NT2/D1 (cell line): ENCODE results near the gene MKRN1.
A peak's percentile ranks its signal among the peaks of the same experiment; 100 is the strongest.

Source experiments
- DNase-seq: peaks from one replicate; pipeline ENCODE4 v3.0.0-alpha.2; 2011; ENCODE audit warnings: low read depth, low spot score
- H3K27me3 ChIP-seq: 2 replicates; pipeline ENCODE4 v1.6.0; 2011; ENCODE audit warnings: mild to moderate bottlenecking; ENCODE audit not compliant: insufficient read length, insufficient read depth
- H3K36me3 ChIP-seq: 2 replicates; pipeline ENCODE4 v1.6.1; 2011; ENCODE audit warnings: mild to moderate bottlenecking, low read length, mixed read lengths; ENCODE audit not compliant: insufficient read depth, insufficient read length
- H3K4me1 ChIP-seq: 2 replicates; pipeline ENCODE4 v1.5.1; 2011; ENCODE audit not compliant: insufficient read depth, insufficient read length
- H3K4me3 ChIP-seq: 2 replicates; pipeline ENCODE4 v1.5.1; 2011; ENCODE audit warnings: low read depth; ENCODE audit not compliant: insufficient read length
- H3K9ac ChIP-seq: 2 replicates; pipeline ENCODE4 v1.6.0; 2011; ENCODE audit warnings: low read depth; ENCODE audit not compliant: insufficient read length
- H3K9me3 ChIP-seq: 2 replicates; pipeline ENCODE4 v1.5.1; 2011; ENCODE audit warnings: mild to moderate bottlenecking, low read length; ENCODE audit not compliant: insufficient read depth
- SUZ12 ChIP-seq: IDR thresholded peaks from 2 replicates; pipeline ENCODE4 v1.6.1; 2011; ENCODE audit not compliant: insufficient read length, insufficient read depth; ENCODE audit errors: extremely low read depth
- YY1 ChIP-seq: IDR thresholded peaks from 2 replicates; pipeline ENCODE4 v1.6.1; 2011; ENCODE audit not compliant: insufficient read length, insufficient read depth
- ZNF274 ChIP-seq: IDR thresholded peaks from 2 replicates; pipeline ENCODE4 v1.6.1; 2011; ENCODE audit warnings: mild to moderate bottlenecking, low read depth, low read length

MKRN1 gene

GRCh38 chr7:140479062-140479738, at the start of gene MKRN1:
Gene MKRN1 (minus strand): TSS chr7:140479505. CDS start chr7:140479344, 161 bp downstream.
- H3K36me3 ChIP-seq = peaks cover 4% of the 10 kb centered on the region
- H3K4me3 ChIP-seq = peak within 1 kb of the TSS; percentile 87
- H3K9me3 ChIP-seq = no peaks in the 10 kb centered on the region
- DNase-seq = peak; percentile 95
- peak within 1 kb of the TSS; percentile 96 for H3K9ac ChIP-seq
- TF ChIP-seq SUZ12 (no peak), YY1 (peak; percentile 42)
- H3K27me3 ChIP-seq = no peaks in the 10 kb centered on the region
- peaks cover 5% of the 10 kb centered on the region for H3K4me1 ChIP-seq

- TF ChIP-seq ZNF274 = no peak
- no peak for TF ChIP-seq YY1
- no peak for TF ChIP-seq SUZ12
Observed at GRCh38 chr7:140526787-140527664, 47.7 kb upstream of the MKRN1 start.

GRCh38 chr7:140526214-140526613, 46.9 kb upstream of the MKRN1 start:
- Histone ChIP-seq H3K9ac (no peak overlapping the region), H3K27me3 (no peaks in the 10 kb centered on the region), H3K4me1 (peaks cover 10% of the 10 kb centered on the region), H3K36me3 (no peaks in the 10 kb centered on the region), H3K4me3 (no peak overlapping the region), H3K9me3 (no peaks in the 10 kb centered on the region)
- TF ChIP-seq SUZ12 (no peak), YY1 (no peak), ZNF274 (no peak)
- no peak for DNase-seq

More at GRCh38 chr7:140526787-140527664, 47.7 kb upstream of the MKRN1 start:
- H3K9me3 ChIP-seq = no peaks in the 10 kb centered on the region
- no peak overlapping the region for H3K9ac ChIP-seq
- no peaks in the 10 kb centered on the region for H3K36me3 ChIP-seq
- DNase-seq = no peak
- no peak overlapping the region for H3K4me3 ChIP-seq
- H3K27me3 ChIP-seq = no peaks in the 10 kb centered on the region
- H3K4me1 ChIP-seq = peaks cover 10% of the 10 kb centered on the region

- TF ChIP-seq YY1 = no peak
- no peak for TF ChIP-seq ZNF274
- TF ChIP-seq SUZ12 = no peak
- Histone ChIP-seq H3K9ac (no peak overlapping the region), H3K36me3 (no peaks in the 10 kb centered on the region), H3K9me3 (no peaks in the 10 kb centered on the region), H3K27me3 (no peaks in the 10 kb centered on the region), H3K4me1 (peaks cover 10% of the 10 kb centered on the region), H3K4me3 (no peak overlapping the region)
- no peak for DNase-seq
Observed at GRCh38 chr7:140525743-140526142, 46.4 kb upstream of the MKRN1 start.

- Histone ChIP-seq H3K9ac (no peak overlapping the region), H3K9me3 (no peaks in the 10 kb centered on the region), H3K27me3 (no peaks in the 10 kb centered on the region), H3K4me1 (peaks cover 7% of the 10 kb centered on the region), H3K36me3 (peaks cover 13% of the 10 kb centered on the region), H3K4me3 (no peak overlapping the region)
- TF ChIP-seq SUZ12 (no peak), ZNF274 (no peak)
- DNase-seq = no peak
Observed at GRCh38 chr7:140521421-140521820, 42.1 kb upstream of the MKRN1 start.

GRCh38 chr7:140519007-140519399, 39.7 kb upstream of the MKRN1 start:
- TF ChIP-seq ZNF274 (no peak), SUZ12 (no peak), YY1 (no peak)
- Histone ChIP-seq H3K4me3 (no peak overlapping the region), H3K4me1 (no peaks in the 10 kb centered on the region), H3K27me3 (no peaks in the 10 kb centered on the region), H3K36me3 (peaks cover 13% of the 10 kb centered on the region), H3K9me3 (no peaks in the 10 kb centered on the region), H3K9ac (no peak overlapping the region)
- no peak for DNase-seq

- no peaks in the 10 kb centered on the region for H3K27me3 ChIP-seq
- H3K4me3 ChIP-seq = no peak overlapping the region
- TF ChIP-seq SUZ12 (no peak), YY1 (no peak), ZNF274 (no peak)
- no peaks in the 10 kb centered on the region for H3K4me1 ChIP-seq
- no peak for DNase-seq
- no peak overlapping the region for H3K9ac ChIP-seq
- no peaks in the 10 kb centered on the region for H3K9me3 ChIP-seq
- H3K36me3 ChIP-seq = peaks cover 13% of the 10 kb centered on the region
Observed at GRCh38 chr7:140518370-140519006, 39.2 kb upstream of the MKRN1 start.
